ENCODE data around the gene RBFOX2.
"Not testable (repeated sequence)": the region's sequence is repeated elsewhere in the genome, so short reads cannot be mapped to it uniquely, and the experiment has no call there.

The RBFOX2 gene

GRCh38 chr22:36003972-36004674 is 24.5 kb downstream of the RBFOX2 start:
- DNase-seq, result no peak

DNA sequence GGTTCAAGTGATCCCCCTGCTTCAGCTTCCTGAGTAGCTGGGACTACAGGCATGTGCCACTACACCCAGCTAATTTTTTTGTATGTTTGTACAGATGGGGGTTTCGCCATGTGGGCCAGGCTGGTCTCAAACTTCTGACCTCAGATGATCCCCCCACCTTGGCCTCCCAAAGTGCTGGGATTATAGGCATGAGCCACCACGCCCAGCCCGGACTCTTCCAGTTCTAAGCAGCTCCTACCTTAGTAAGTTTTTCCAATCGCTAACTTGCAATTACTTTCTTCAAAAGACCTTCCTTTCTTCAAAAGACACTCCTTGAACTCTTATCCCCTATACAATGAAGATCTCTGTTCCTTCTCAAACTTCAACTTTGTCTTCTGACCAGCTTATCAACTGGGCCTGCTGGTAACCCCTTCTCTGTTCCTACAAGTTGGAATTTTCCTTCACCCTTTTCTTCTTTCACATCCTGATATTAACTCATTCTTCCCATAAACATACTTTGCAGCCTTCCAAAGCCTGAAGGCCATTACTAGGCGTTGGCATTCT is 25.8 kb downstream of the RBFOX2 start:
- no peak for DNase-seq

GRCh38 chr22:36002084-36002483 is 26.5 kb downstream of the RBFOX2 start:
- DNase-seq, result no peak

DNA sequence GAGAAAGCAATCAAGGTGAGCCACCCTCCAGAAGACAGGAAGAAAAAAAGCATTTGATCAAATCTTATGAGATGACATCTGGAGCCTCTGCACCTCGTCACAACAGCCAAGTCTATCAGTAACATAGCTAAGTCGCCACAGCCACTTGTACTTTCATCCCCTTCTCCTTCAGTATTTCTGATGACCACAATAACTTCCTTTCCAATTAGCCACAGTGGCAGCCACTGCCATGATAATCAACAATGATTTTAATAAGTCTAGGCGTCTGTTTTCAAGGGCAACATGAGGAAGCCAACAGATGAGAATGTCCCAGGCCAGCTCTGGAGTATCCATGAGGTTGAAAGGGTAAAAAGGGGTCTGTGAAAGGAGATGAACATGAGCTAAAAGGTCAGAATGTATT is 29.9 kb downstream of the RBFOX2 start:
- DNase-seq, result no peak

DNA sequence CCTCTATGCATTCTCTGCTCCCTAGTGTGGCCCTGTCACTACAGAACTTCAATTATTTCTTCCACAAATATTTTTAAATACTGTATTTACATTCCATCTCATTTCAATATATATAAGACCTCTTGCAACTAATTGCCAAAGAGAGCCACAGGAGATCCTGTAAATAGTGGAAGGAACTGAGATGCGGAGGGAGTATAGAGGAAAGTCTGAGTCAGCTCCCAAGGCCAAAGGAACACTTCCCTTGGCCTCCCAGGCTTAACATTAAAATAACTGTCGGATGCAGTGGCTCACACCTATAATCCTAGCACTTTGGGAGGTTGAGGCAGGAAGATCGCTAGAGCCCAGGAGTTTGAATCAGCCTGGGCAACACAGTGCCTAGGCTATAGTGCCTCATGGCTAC is 31.2 kb downstream of the RBFOX2 start:
- no peak for DNase-seq

DNA sequence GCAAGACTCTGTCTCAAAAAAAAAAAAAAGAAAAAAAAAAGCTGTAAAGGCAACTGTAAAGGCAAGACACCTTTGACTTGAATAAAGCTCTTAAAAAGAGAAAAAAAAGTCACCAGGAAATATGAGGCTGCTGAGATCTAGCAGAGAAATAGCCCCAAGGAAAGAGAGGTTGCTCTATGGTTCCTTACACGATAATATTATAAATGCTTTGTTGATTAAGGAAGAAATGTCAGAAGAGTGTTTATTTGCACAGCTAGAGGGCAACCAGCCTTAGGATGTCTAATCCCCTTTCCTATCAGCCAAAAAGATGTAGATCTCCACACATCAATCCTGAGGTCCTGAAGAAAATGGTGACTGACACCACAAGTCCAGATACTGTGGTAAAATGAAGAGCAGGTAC is 32.0 kb downstream of the RBFOX2 start:
- no peak for DNase-seq

DNA sequence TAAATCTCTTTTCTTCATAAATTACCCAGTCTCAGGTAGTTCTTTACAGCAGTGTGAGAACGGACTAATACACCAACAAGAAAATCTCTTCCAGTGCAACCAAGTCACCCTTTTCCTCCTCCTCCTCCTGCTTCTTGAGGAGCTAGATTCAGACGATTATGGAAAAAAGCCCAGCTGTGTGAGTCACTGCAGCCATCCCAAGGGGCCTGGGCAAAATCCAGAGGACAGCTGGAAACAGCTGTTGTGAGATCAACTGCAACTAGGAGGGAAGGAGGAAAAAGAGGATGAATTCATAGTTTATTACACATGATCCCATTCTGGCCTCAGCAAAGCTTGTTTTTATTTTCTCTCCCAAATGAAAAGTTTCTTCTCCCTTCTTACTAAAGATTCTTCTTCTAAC is 32.9 kb downstream of the RBFOX2 start:
- no peak for DNase-seq

GRCh38 chr22:35995348-35995747 is 33.3 kb downstream of the RBFOX2 start:
- no peak for DNase-seq

DNA sequence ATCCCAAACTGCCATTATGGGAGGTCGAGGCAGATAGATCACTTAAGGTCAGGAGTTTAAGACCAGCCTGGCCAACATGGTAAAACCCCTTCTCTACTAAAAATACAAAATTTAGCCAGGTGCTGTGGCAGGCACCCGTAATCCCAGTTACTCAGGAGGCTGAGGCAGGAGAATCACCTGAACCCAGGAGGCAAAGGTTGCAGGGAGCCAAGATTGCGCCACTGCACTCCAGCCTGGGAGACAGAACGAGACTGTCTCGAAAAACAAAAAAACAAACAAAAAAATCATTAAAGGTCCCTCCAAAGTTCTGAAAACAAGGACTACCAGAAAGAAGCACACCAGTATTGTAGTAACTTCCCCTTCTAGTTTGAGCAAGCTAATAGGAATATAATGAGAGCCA is 34.9 kb downstream of the RBFOX2 start:
- DNase-seq, result not testable (repeated sequence)

GRCh38 chr22:35993048-35993714 is 35.4 kb downstream of the RBFOX2 start:
- DNase-seq, result no peak

DNA sequence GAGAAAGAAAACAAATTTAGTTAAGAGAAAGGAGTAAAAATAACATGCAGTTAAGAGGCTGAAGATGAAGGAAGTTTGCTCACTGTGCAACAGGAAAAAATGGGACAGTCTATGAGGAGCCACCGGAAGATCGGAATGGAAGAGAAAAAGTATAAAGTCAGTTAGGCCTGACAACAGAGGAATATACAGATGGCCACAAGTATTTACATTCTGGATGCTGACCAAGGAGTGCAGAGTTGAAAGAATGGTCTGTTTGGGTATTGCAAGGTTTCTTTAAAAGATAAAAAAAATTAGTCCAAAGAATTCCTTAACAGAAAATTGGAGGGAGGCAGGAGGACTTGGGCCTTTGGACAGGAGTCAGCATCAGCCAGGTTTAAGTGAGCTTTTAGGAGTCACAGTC is 37.5 kb downstream of the RBFOX2 start:
- DNase-seq, result no peak

- DNase-seq, result no peak
These were observed 40.6 kb downstream of the RBFOX2 start for GRCh38 chr22:35988030-35988429.

DNA sequence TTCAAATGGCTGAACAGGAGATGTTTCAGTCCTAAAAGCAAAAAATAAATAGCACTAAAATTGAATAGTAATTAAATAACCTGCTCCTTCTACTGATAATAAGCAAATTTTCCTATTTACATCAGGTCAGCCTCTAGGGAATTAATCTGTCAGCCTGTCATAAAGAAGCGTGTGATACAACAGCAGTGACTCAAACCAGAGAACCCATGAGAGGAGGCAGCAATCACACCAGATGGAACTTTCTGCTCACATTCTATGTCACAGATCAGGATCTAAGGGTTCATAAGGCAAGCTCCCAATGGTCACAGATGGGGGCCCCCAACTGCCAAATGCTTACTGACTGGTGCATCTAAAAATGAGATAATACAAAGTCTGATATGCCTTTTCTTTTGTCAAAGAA is 41.1 kb downstream of the RBFOX2 start:
- DNase-seq, result no peak

- no peak for DNase-seq
These were observed 42.5 kb downstream of the RBFOX2 start for GRCh38 chr22:35986088-35986487.

- DNase-seq, result no peak
These were observed 43.3 kb downstream of the RBFOX2 start for GRCh38 chr22:35985371-35985770.

- no peak for DNase-seq
These were observed 44.1 kb downstream of the RBFOX2 start for GRCh38 chr22:35984183-35985175.

DNA sequence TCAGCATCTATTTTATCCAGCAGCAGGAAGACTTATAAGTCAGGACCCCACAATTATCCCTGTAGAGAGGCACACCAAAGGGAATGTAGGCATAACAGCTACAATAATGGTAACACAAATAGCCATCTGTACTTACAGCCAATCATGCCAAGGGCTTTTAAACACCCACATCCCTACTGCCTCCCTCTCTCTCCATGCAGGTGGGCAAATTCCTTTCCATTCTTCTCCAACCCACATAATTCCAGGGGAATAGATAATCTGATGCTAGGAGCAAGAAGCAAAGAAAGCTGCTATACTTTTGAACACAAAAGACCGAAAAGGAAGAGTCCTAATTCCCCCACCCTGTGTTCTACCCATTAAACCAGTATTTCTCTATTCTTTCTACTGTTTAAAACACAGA is 46.7 kb downstream of the RBFOX2 start:
- no peak for DNase-seq

GRCh38 chr22:35978889-35979288 is 49.7 kb downstream of the RBFOX2 start:
- no peak for DNase-seq

DNA sequence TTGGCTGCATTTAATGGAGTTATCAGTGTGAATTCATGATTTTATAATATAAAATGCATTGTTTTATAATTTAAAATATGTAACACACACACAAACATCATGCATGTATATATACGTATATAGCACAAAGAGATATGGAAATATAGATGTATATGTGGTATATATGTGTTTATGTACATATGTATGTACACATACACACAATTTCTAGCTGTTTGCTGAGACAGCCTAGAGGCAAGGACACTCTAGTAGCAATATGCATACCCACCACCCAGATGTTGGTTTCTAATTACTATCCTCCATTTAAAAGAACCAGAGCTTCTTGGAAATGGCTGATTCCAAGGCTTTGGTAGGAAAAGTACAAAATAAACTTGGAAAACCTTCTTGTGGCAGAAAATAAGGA is 50.4 kb downstream of the RBFOX2 start:
- no peak for DNase-seq

GRCh38 chr22:35977136-35977535 is 51.5 kb downstream of the RBFOX2 start:
- DNase-seq, result no peak

- no peak for DNase-seq
These were observed 55.2 kb downstream of the RBFOX2 start for GRCh38 chr22:35973388-35973787.

DNA sequence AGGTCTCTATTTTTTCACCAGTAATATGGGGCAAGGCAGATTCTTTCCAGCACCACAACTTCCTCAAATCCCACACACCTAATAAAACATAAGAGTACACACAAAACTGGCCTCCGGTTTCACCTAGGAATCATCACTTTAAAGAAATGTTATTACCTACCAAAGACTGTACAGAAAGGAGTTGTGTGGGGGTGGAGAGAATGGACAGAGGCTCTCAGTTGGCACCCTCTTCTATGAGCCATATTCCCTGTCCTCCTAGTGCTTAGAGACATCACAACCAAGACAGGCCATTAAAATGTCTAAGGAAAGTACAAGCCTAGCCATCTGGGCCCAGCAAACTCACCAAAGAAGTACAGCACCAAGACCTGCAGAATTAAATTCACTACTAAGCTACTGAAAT is 56.1 kb downstream of the RBFOX2 start:
- no peak for DNase-seq

- DNase-seq, result no peak
These were observed 57.0 kb downstream of the RBFOX2 start for GRCh38 chr22:35971456-35972119.

Measured in KG1 (cell line).